Transverse colon (tissue), 4 donors: ENCODE measurements around the gene AVP.
"Not testable (repeated sequence)": the region's sequence is repeated elsewhere in the genome, so short reads cannot be mapped to it uniquely, and the experiment has no call there.

Experiments
- CTCF ChIP-seq, 5 experiments: fragments of 200-600 bp in 3 of 5; fragments of 450-650 bp in 2 of 5; sonication (generic) in 3 of 5; IDR thresholded peaks; 1 replicate in 2 of 5; 2 replicates in 3 of 5; pipeline ENCODE4 v1.5.1; 2016 to 2017; ENCODE audit warnings: antibody characterized with exemption in 5 of 5, inconsistent platforms in 3 of 5, mild to moderate bottlenecking in 2 of 5, moderate library complexity in 1 of 5
- EP300 ChIP-seq: sonication (generic); formaldehyde crosslinking; IDR thresholded peaks from one replicate; pipeline ENCODE4 v1.6.1; 2017; ENCODE audit warnings: antibody characterized with exemption, low read depth
- POLR2A ChIP-seq: fragments of 450-650 bp; IDR thresholded peaks from one replicate; pipeline ENCODE4 v1.6.1; 2016; ENCODE audit warnings: antibody characterized with exemption, mild to moderate bottlenecking, moderate library complexity
- POLR2AphosphoS5 ChIP-seq, 3 donors: sonication (generic); formaldehyde crosslinking; IDR thresholded peaks; one replicate each; pipeline ENCODE4 v1.6.1; 2016; ENCODE audit warnings: antibody characterized with exemption in 3 of 3

GRCh38 chr20:3125776-3126526 is 41.4 kb upstream of the AVP start:
- not testable (repeated sequence) for TF ChIP-seq POLR2A; CTCF (IDR thresholded peaks at IDR 0.05); POLR2AphosphoS5 (IDR thresholded peaks at IDR 0.05); EP300
